HEK293 (cell line): ENCODE results near the gene EML6.

Experiments
- CTCF ChIP-seq: fragments of 450-650 bp; formaldehyde crosslinking; IDR thresholded peaks from 2 replicates; pipeline ENCODE4 v1.5.1; 2016; ENCODE audit warnings: missing biosample characterization, missing genetic modification characterization
- KLF7 ChIP-seq: fragments of 450-650 bp; formaldehyde crosslinking; IDR thresholded peaks from 2 replicates; pipeline ENCODE4 v1.5.1; 2016; ENCODE audit warnings: missing biosample characterization, missing genetic modification characterization, borderline replicate concordance
- REST ChIP-seq: fragments of 450-650 bp; formaldehyde crosslinking; IDR thresholded peaks from 2 replicates; pipeline ENCODE4 v1.5.1; 2016; ENCODE audit warnings: missing biosample characterization, missing genetic modification characterization
- YY1 ChIP-seq: fragments of 450-650 bp; formaldehyde crosslinking; IDR thresholded peaks from 2 replicates; pipeline ENCODE4 v1.5.1; 2018; ENCODE audit warnings: missing biosample characterization, missing genetic modification characterization
- ZBTB7A ChIP-seq: fragments of 450-650 bp; formaldehyde crosslinking; IDR thresholded peaks from 2 replicates; pipeline ENCODE4 v1.5.1; 2016; ENCODE audit warnings: low read depth, missing biosample characterization, missing genetic modification characterization
- ZNF132 ChIP-seq: fragments of 450-650 bp; formaldehyde crosslinking; IDR thresholded peaks from 2 replicates; pipeline ENCODE4 v1.5.1; 2017; ENCODE audit warnings: missing biosample characterization, missing genetic modification characterization, borderline replicate concordance
- ZNF133 ChIP-seq: fragments of 450-650 bp; formaldehyde crosslinking; IDR thresholded peaks from 2 replicates; pipeline ENCODE4 v1.5.1; 2016; ENCODE audit warnings: missing biosample characterization, missing genetic modification characterization
- ZNF24 ChIP-seq: fragments of 450-650 bp; formaldehyde crosslinking; IDR thresholded peaks from 2 replicates; pipeline ENCODE4 v1.5.1; 2016; ENCODE audit warnings: missing biosample characterization, missing genetic modification characterization
- ZNF433 ChIP-seq: fragments of 450-650 bp; formaldehyde crosslinking; IDR thresholded peaks from 2 replicates; pipeline ENCODE4 v1.5.1; 2016; ENCODE audit warnings: missing biosample characterization, missing genetic modification characterization, low read depth
- ZNF561 ChIP-seq: fragments of 450-650 bp; IDR thresholded peaks from 2 replicates; pipeline ENCODE4 v1.5.1; 2018; ENCODE audit warnings: missing biosample characterization, missing genetic modification characterization, borderline replicate concordance
- TF ChIP-seq, protein P1 (sequence below): fragments of 450-650 bp; formaldehyde crosslinking; IDR thresholded peaks from 2 replicates; pipeline ENCODE4 v1.5.1; 2016; ENCODE audit warnings: missing biosample characterization, missing genetic modification characterization
- TF ChIP-seq, protein P2 (sequence below): sonication (generic); formaldehyde crosslinking; IDR thresholded peaks from 2 replicates; pipeline ENCODE4 v1.8.1; 2022; ENCODE audit warnings: mild to moderate bottlenecking, moderate library complexity, missing genetic modification reagents
- TF ChIP-seq, protein P3 (sequence below): fragments of 450-650 bp; formaldehyde crosslinking; IDR thresholded peaks from 2 replicates; pipeline ENCODE4 v1.5.1; 2016; ENCODE audit warnings: missing biosample characterization, missing genetic modification characterization

DNA sequence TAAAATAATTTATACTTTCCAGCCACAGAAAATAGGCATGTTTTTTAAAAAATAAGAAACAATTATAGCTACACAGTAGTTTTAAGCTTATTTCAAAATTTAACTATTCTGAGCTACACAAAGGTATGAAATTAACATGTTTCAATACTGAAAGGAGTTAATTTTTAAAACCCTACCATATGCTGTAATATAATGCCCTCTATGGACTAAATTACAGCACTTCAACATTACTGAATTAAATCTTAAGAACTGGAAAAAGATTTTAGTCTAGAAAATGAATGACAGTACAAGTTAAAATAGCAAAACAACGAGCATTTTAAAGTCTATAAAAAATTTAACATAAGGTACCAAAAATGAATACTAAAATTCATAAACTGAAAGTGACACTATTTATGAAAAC lies 290.5 kb downstream of the EML6 start:
- TF ChIP-seq ZNF133 (tag by site-specific recombination) (no peak), CTCF (peak; percentile 50; the same call in 1 of the 2 replicates), KLF7 (no peak), ZNF433 (no peak), ZNF132 (tag by site-specific recombination) (no peak), REST (tag by site-specific recombination) (no peak), YY1 (tag by site-specific recombination) (no peak), ZNF561 (tag by site-specific recombination) (no peak), ZNF24 (no peak), ZBTB7A (no peak)
- TF ChIP-seq, protein P1, sequence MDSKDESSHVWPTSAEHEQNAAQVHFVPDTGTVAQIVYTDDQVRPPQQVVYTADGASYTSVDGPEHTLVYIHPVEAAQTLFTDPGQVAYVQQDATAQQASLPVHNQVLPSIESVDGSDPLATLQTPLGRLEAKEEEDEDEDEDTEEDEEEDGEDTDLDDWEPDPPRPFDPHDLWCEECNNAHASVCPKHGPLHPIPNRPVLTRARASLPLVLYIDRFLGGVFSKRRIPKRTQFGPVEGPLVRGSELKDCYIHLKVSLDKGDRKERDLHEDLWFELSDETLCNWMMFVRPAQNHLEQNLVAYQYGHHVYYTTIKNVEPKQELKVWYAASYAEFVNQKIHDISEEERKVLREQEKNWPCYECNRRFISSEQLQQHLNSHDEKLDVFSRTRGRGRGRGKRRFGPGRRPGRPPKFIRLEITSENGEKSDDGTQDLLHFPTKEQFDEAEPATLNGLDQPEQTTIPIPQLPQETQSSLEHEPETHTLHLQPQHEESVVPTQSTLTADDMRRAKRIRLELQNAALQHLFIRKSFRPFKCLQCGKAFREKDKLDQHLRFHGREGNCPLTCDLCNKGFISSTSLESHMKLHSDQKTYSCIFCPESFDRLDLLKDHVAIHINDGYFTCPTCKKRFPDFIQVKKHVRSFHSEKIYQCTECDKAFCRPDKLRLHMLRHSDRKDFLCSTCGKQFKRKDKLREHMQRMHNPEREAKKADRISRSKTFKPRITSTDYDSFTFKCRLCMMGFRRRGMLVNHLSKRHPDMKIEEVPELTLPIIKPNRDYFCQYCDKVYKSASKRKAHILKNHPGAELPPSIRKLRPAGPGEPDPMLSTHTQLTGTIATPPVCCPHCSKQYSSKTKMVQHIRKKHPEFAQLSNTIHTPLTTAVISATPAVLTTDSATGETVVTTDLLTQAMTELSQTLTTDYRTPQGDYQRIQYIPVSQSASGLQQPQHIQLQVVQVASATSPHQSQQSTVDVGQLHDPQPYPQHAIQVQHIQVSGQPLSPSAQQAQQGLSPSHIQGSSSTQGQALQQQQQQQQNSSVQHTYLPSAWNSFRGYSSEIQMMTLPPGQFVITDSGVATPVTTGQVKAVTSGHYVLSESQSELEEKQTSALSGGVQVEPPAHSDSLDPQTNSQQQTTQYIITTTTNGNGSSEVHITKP (tag by site-specific recombination), result no peak
- TF ChIP-seq, protein P2, sequence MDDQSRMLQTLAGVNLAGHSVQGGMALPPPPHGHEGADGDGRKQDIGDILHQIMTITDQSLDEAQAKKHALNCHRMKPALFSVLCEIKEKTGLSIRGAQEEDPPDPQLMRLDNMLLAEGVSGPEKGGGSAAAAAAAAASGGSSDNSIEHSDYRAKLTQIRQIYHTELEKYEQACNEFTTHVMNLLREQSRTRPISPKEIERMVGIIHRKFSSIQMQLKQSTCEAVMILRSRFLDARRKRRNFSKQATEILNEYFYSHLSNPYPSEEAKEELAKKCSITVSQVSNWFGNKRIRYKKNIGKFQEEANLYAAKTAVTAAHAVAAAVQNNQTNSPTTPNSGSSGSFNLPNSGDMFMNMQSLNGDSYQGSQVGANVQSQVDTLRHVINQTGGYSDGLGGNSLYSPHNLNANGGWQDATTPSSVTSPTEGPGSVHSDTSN, result no peak
- TF ChIP-seq, protein P3, sequence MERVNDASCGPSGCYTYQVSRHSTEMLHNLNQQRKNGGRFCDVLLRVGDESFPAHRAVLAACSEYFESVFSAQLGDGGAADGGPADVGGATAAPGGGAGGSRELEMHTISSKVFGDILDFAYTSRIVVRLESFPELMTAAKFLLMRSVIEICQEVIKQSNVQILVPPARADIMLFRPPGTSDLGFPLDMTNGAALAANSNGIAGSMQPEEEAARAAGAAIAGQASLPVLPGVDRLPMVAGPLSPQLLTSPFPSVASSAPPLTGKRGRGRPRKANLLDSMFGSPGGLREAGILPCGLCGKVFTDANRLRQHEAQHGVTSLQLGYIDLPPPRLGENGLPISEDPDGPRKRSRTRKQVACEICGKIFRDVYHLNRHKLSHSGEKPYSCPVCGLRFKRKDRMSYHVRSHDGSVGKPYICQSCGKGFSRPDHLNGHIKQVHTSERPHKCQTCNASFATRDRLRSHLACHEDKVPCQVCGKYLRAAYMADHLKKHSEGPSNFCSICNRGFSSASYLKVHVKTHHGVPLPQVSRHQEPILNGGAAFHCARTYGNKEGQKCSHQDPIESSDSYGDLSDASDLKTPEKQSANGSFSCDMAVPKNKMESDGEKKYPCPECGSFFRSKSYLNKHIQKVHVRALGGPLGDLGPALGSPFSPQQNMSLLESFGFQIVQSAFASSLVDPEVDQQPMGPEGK (tag by site-specific recombination), result no peak
